ENCODE data around the gene RHOD. TPM values are rescaled to one million over a fixed set of nuclear protein-coding genes. Genes with fewer than 3 reads are reported as not detected.
A peak's percentile ranks its signal among the peaks of the same experiment; 100 is the strongest.

RHOD gene
- total RNA-seq, 1 experiment from 2014 or later: 13.1 TPM

- peak overlapping the region; percentile 94 for H3K4me3 Mint-ChIP-seq
- ATAC-seq (no peak; the same call in 1 of the 2 replicates), DNase-seq (ENCODE audit: low spot score) (peak; percentile 22)
- H3K4me1 Mint-ChIP-seq: peaks cover 27% of the 10 kb centered on the region
- peak overlapping the region; percentile 96 for H3K27ac Mint-ChIP-seq
- TF ChIP-seq PRRX2 (CRISPR knock-in tag; IDR thresholded peaks at IDR 0.05) (no peak), CTCF (IDR thresholded peaks at IDR 0.05) (no peak), E2F5 (CRISPR knock-in tag; IDR thresholded peaks at IDR 0.05) (no peak), ZNF263 (CRISPR knock-in tag; IDR thresholded peaks at IDR 0.05; ENCODE audit: low read depth) (no peak), SMAD4 (CRISPR knock-in tag; IDR thresholded peaks at IDR 0.05) (no peak), ERG (CRISPR knock-in tag; IDR thresholded peaks at IDR 0.05) (no peak), OVOL2 (CRISPR knock-in tag; IDR thresholded peaks at IDR 0.05; ENCODE audit: borderline replicate concordance) (no peak), NR1H2 (CRISPR knock-in tag; IDR thresholded peaks at IDR 0.05) (no peak), TEAD1 (CRISPR knock-in tag; IDR thresholded peaks at IDR 0.05) (no peak), IRF2 (CRISPR knock-in tag; IDR thresholded peaks at IDR 0.05; ENCODE audit: borderline replicate concordance, low read depth) (no peak), ATF1 (CRISPR knock-in tag; IDR thresholded peaks at IDR 0.05) (no peak), RORB (CRISPR knock-in tag; IDR thresholded peaks at IDR 0.05) (no peak), NR2C2 (CRISPR knock-in tag; IDR thresholded peaks at IDR 0.05) (no peak), ZNF219 (CRISPR knock-in tag; IDR thresholded peaks at IDR 0.05; ENCODE audit: borderline replicate concordance) (no peak), SMAD3 (CRISPR knock-in tag; IDR thresholded peaks at IDR 0.05; ENCODE audit: borderline replicate concordance) (no peak)
- POLR2A ChIA-PET: interaction anchor here (0.6 to 1.8 kb wide), 4 partner anchors 11 to 277 kb away, joined by 3 to 11 read pairs (median 3); partner anchors contain the start of gene ANKRD13D
- H3K27me3 Mint-ChIP-seq (ENCODE audit: low read depth): peaks cover 4% of the 10 kb centered on the region; the same call in 1 of the 2 replicates
- H3K36me3 Mint-ChIP-seq: peaks cover 19% of the 10 kb centered on the region
- H3K9me3 Mint-ChIP-seq: no peaks in the 10 kb centered on the region
- CTCF ChIA-PET: interaction anchor here (0.6 to 3.9 kb wide), 18 partner anchors 8 to 272 kb away, joined by 3 to 33 read pairs (median 5); partner anchors contain the start of genes RAD9A and SSH3
Observed at GRCh38 chr11:67119585-67120391, 63.1 kb downstream of the RHOD start.

GRCh38 chr11:67120456-67120855 is 63.8 kb downstream of the RHOD start:
- ATAC-seq (no peak), DNase-seq (ENCODE audit: low spot score) (no peak)
- no peaks in the 10 kb centered on the region for H3K9me3 Mint-ChIP-seq
- H3K4me1 Mint-ChIP-seq: peaks cover 27% of the 10 kb centered on the region
- CTCF ChIA-PET: interaction anchor here (0.6 kb wide), 1 partner anchor 39 kb away, joined by 3 read pairs; no protein-coding TSS in a partner anchor
- peak overlapping the region; percentile 96 for H3K27ac Mint-ChIP-seq
- TF ChIP-seq MLX (CRISPR knock-in tag; IDR thresholded peaks at IDR 0.05) (no peak), RORB (CRISPR knock-in tag; IDR thresholded peaks at IDR 0.05) (no peak), ZNF121 (CRISPR knock-in tag; IDR thresholded peaks at IDR 0.05) (no peak), GABPB1 (CRISPR knock-in tag; IDR thresholded peaks at IDR 0.05) (no peak), CDX4 (CRISPR knock-in tag; IDR thresholded peaks at IDR 0.05; ENCODE audit: borderline replicate concordance) (no peak), GTF2I (CRISPR knock-in tag; conservative IDR thresholded peaks at IDR 0.05) (no peak)
- H3K36me3 Mint-ChIP-seq: peaks cover 22% of the 10 kb centered on the region
- H3K4me3 Mint-ChIP-seq: peak overlapping the region; percentile 94
- POLR2A ChIA-PET: no interaction called here
- H3K27me3 Mint-ChIP-seq (ENCODE audit: low read depth): peaks cover 4% of the 10 kb centered on the region; the same call in 1 of the 2 replicates

Measured in WTC11 (cell line).